ENCODE data around the gene SLC44A4. TPM values are rescaled to one million over a fixed set of nuclear protein-coding genes. Genes with fewer than 3 reads are reported as not detected.

Gene SLC44A4
- total and polyA plus RNA-seq, 2 of the 8 experiments (the other 6 are each of a cell fraction or from before 2014, with no cell fraction given): 4.8 to 7.0 TPM

DNA sequence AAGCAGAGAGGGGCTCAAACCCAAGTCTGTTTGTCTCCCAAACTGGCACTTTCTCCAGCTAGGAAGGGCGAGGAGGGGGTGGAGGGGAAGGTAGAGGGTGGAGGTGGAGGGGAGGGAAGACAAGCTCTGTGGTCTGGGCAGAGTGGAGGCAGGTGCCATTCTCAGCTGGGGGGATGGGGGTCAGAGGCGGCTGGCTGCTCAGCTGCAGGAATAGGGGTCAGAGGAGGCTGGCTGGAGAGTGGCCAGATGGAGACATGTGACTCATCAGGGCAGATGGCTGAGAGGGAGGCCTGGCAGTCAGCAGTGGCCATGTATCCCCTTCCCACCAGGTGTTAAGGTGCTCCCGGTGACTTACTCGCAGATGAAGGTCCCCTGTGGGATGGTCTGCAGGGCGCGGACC is 3.5 kb upstream of the SLC44A4 start:
- no peak overlapping the region for H3K14ac ChIP-seq (ENCODE audit: insufficient read length)
- H4K5ac ChIP-seq (ENCODE audit: insufficient read length, low read depth, low read length): no peak overlapping the region
- H3K79me1 ChIP-seq (ENCODE audit: low read depth, low read length): no peaks in the 10 kb centered on the region; the same call in none of the 2 replicates
- no peak overlapping the region for H2BK5ac ChIP-seq (ENCODE audit: low read depth, low read length)
- H3K18ac ChIP-seq (ENCODE audit: extremely low read depth, low read length): no peak overlapping the region
- no peak overlapping the region for H3K4me2 ChIP-seq (ENCODE audit: insufficient read depth in 1 of 2, low read depth in 2 of 2, low read length in 2 of 2)
- DNase-seq (ENCODE audit: low read depth in 1 of 2, low spot score in 2 of 2) (no peak), FAIRE-seq (no peak)
- no peak overlapping the region for H2BK120ac ChIP-seq (replicated peaks; ENCODE audit: low read depth, low read length)
- no peak overlapping the region for H3K27ac ChIP-seq (ENCODE audit: low read depth, low read length)
- H2BK20ac ChIP-seq (ENCODE audit: low read length): no peak overlapping the region
- WGBS, 2 experiments (ENCODE audit: extremely low coverage in 1 of 2, insufficient coverage in 1 of 2, insufficient read length in 1 of 2, insufficient replicate concordance in 2 of 2, low coverage in 1 of 2, low lambda C conversion rate in 2 of 2, missing lambda C conversion rate in 1 of 2): 92% methylated on average over 6 of the region's 6 CpGs; no CpG with 5 or more reads in 1 of the 2 experiments
- no peak overlapping the region for H4K8ac ChIP-seq (ENCODE audit: extremely low read depth, insufficient read depth, low read length)
- H4K91ac ChIP-seq (replicated peaks; ENCODE audit: insufficient read length, low read length): no peak overlapping the region
- no peak overlapping the region for H2BK15ac ChIP-seq (ENCODE audit: low read length)
- H3K36me3 ChIP-seq (ENCODE audit: control insufficient read depth in 2 of 4, insufficient read depth in 4 of 4, low read length in 3 of 4): peaks cover 33 to 69% (median 59%) of the 10 kb centered on the region in 4 experiments
- H4K20me1 ChIP-seq (replicated peaks in 1 of 2; ENCODE audit: control insufficient read depth in 1 of 2, insufficient read depth in 2 of 2, low read length in 2 of 2): peaks cover 2 to 15% of the 10 kb centered on the region in 2 experiments
- H3K27me3 ChIP-seq (replicated peaks in 1 of 4; ENCODE audit: control insufficient read depth in 3 of 4, extremely low read depth in 1 of 4, insufficient read depth in 3 of 4, low read length in 3 of 4): no peaks in the 10 kb centered on the region
- H3K23ac ChIP-seq (ENCODE audit: insufficient read length): no peak overlapping the region
- no peak for TF ChIP-seq SRF (IDR thresholded peaks at IDR 0.05; ENCODE audit: low read depth, low read length)
- TF ChIP-seq SIN3A (conservative IDR thresholded peaks at IDR 0.05 in 1 of 2, IDR thresholded peaks at IDR 0.05 in 1 of 2; ENCODE audit: low read depth in 1 of 2, low read length in 2 of 2): no peak
- TF ChIP-seq RBBP5 (IDR thresholded peaks at IDR 0.05; ENCODE audit: borderline replicate concordance, low read depth, low read length): no peak
- TF ChIP-seq CBX8 (IDR thresholded peaks at IDR 0.05; ENCODE audit: borderline replicate concordance, low read depth, low read length): no peak
- TF ChIP-seq, protein P1, sequence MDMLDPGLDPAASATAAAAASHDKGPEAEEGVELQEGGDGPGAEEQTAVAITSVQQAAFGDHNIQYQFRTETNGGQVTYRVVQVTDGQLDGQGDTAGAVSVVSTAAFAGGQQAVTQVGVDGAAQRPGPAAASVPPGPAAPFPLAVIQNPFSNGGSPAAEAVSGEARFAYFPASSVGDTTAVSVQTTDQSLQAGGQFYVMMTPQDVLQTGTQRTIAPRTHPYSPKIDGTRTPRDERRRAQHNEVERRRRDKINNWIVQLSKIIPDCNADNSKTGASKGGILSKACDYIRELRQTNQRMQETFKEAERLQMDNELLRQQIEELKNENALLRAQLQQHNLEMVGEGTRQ (IDR thresholded peaks at IDR 0.05; ENCODE audit: low read length): no peak
- no peak for TF ChIP-seq FOSL1 (IDR thresholded peaks at IDR 0.05; ENCODE audit: insufficient read depth, low read depth, low read length)
- no peak for TF ChIP-seq BACH1 (IDR thresholded peaks at IDR 0.05; ENCODE audit: low read length)
- ChIA-PET CTCF (ENCODE audit: partially characterized antibody) (interaction anchor here (1.3 to 2.4 kb wide), 4 partner anchors 15 to 98 kb away, joined by 3 to 7 read pairs (median 4); partner anchors contain the start of gene EHMT2), POLR2A (ENCODE audit: partially characterized antibody) (interaction anchor here (0.9 to 3.2 kb wide), 5 partner anchors 9 to 48 kb away, joined by 3 to 10 read pairs (median 7); no protein-coding TSS in a partner anchor)
- H3K4ac ChIP-seq (replicated peaks; ENCODE audit: insufficient read length, low read depth, low read length): no peak overlapping the region
- H2AFZ ChIP-seq (ENCODE audit: low read length): no peak overlapping the region
- no peaks in the 10 kb centered on the region for H3K9me3 ChIP-seq (ENCODE audit: insufficient read depth in 2 of 2, low read depth in 1 of 2, low read length in 1 of 2)
- H2BK12ac ChIP-seq (ENCODE audit: low read depth, low read length): no peak overlapping the region
- H2AK5ac ChIP-seq (ENCODE audit: low read depth, low read length): no peak overlapping the region
- H3K56ac ChIP-seq (replicated peaks; ENCODE audit: insufficient read length, low read depth, low read length): no peak overlapping the region
- no peak overlapping the region for H3K9ac ChIP-seq (replicated peaks in 1 of 4; ENCODE audit: extremely low read depth in 1 of 4, low read depth in 3 of 4, low read length in 3 of 4)
- no peaks in the 10 kb centered on the region; a peak in 1 of 4 replicates for H3K79me2 ChIP-seq (ENCODE audit: control insufficient read depth in 1 of 2, insufficient read depth in 2 of 2, low read length in 2 of 2)
- H3K4me1 ChIP-seq (replicated peaks in 1 of 4; ENCODE audit: control insufficient read depth in 3 of 4, insufficient read depth in 4 of 4, low read length in 3 of 4): peaks cover 0 to 11% (median 0%) of the 10 kb centered on the region in 4 experiments; a peak in 1 of 7 replicates
- H3K23me2 ChIP-seq (ENCODE audit: low read depth, low read length): no peaks in the 10 kb centered on the region
- no peak overlapping the region for H3K4me3 ChIP-seq (ENCODE audit: extremely low read depth in 1 of 4, insufficient read depth in 2 of 4, low read depth in 3 of 4, low read length in 4 of 4)

All from H1 (cell line).